CD4-positive, alpha-beta T cell (primary cell): ENCODE data around the gene XCR1. TPM values are rescaled to one million over a fixed set of nuclear protein-coding genes. Genes with fewer than 3 reads are reported as not detected.

ENCODE experiments used
- ATAC-seq: fragments of 200-7000 bp; cut with Tn5 transposase; one replicate; pipeline ENCODE4 v1.10.0; 2022; ENCODE audit warnings: mild to moderate bottlenecking; ENCODE audit not compliant: poor library complexity
- CTCF ChIA-PET: fragments of 350-600 bp; sonication (Branson Sonifier 250); formaldehyde crosslinking; loops from one replicate; lab custom pipeline; 2021; ENCODE audit warnings: antibody characterized with exemption, inconsistent platforms; lab: Charles Lee
- POLR2A ChIA-PET: fragments of 350-600 bp; sonication (Branson Sonifier 250); formaldehyde crosslinking; loops from one replicate; lab custom pipeline; 2021; ENCODE audit warnings: antibody characterized with exemption, inconsistent platforms; lab: Charles Lee
- DNase-seq, 14 experiments: peaks; one replicate each; pipeline ENCODE4 v3.0.0-alpha.2; 2013 to 2020; ENCODE audit warnings: mixed read lengths in 2 of 14
- H3K27ac ChIP-seq, 2 donors: one replicate each; pipeline versions ENCODE4 v1.5.1 to v1.7.0; 2013; ENCODE audit warnings: low read length in 2 of 2, low read depth in 1 of 2, mild to moderate bottlenecking in 1 of 2
- H3K27me3 ChIP-seq, 2 experiments: 1 replicate in 1 of 2; 2 replicates in 1 of 2; pipeline versions ENCODE4 v1.6.1 to v1.7.0; 2013; ENCODE audit warnings: low read length in 2 of 2, control low read depth in 1 of 2, mild to moderate bottlenecking in 1 of 2, moderate library complexity in 1 of 2; ENCODE audit not compliant: insufficient read depth in 2 of 2, control insufficient read depth in 1 of 2
- H3K36me3 ChIP-seq: one replicate; pipeline ENCODE4 v1.6.1; 2013; ENCODE audit warnings: low read length, control low read depth; ENCODE audit not compliant: insufficient read depth
- H3K4me1 ChIP-seq: one replicate; pipeline ENCODE4 v1.6.1; 2013; ENCODE audit warnings: low read length, control low read depth; ENCODE audit not compliant: insufficient read depth
- H3K4me3 ChIP-seq: one replicate; pipeline ENCODE4 v1.5.1; 2013; ENCODE audit warnings: mild to moderate bottlenecking, low read length, moderate library complexity
- H3K9me3 ChIP-seq, 2 experiments: 1 replicate in 1 of 2; 2 replicates in 1 of 2; pipeline versions ENCODE4 v1.6.1 to v1.7.0; 2013; ENCODE audit warnings: low read length in 2 of 2, mild to moderate bottlenecking in 2 of 2, control low read depth in 1 of 2, moderate library complexity in 1 of 2; ENCODE audit not compliant: control insufficient read depth in 1 of 2, insufficient read depth in 1 of 2
- H3K27ac Mint-ChIP-seq: one replicate; pipeline ENCODE4 v1.8.0; 2020; ENCODE audit warnings: mixed read lengths
- H3K27me3 Mint-ChIP-seq: one replicate; pipeline ENCODE4 v1.8.0; 2021; ENCODE audit warnings: mixed read lengths
- H3K36me3 Mint-ChIP-seq: one replicate; pipeline ENCODE4 v1.8.0; 2021; ENCODE audit warnings: low read depth, mixed read lengths
- H3K4me1 Mint-ChIP-seq: one replicate; pipeline ENCODE4 v1.8.0; 2021; ENCODE audit warnings: low read depth, mixed read lengths
- H3K4me3 Mint-ChIP-seq: one replicate; pipeline ENCODE4 v1.8.0; 2020; ENCODE audit warnings: mild to moderate bottlenecking, mixed read lengths
- H3K9me3 Mint-ChIP-seq: one replicate; pipeline ENCODE4 v1.8.0; 2020; ENCODE audit warnings: mixed read lengths
- CTCF ChIP-seq: fragments of 200-600 bp; IDR thresholded peaks from one replicate; pipeline ENCODE4 v1.8.0; 2022; ENCODE audit warnings: antibody characterized with exemption, mild to moderate bottlenecking
- intact Hi-C, 2 experiments: fragments of 100-400 bp; cut with DNase I in 1 of 2; cut with micrococcal nuclease in 1 of 2; formaldehyde crosslinking; loops; one replicate each; pipeline versions ENCODE4 v1.15.1 to v1.9.0; 2023 to 2025; cut with DNase I, micrococcal nuclease
- total RNA-seq, 174 experiments: library from RNA in 2 of 174; stranded (reverse) in 2 of 174; gene quantifications; one replicate each; pipeline ENCODE4 v1.2.3 and lab custom pipeline; 2021 to 2026

XCR1 gene
- total RNA-seq, 2 experiments from 2014 or later, result 0.14 to 0.20 TPM

GRCh38 chr3:45986303-45986982, 40.8 kb downstream of the XCR1 start:
- TF ChIP-seq CTCF, result no peak
- no peaks in the 10 kb centered on the region for H3K9me3 Mint-ChIP-seq
- Histone ChIP-seq H3K36me3 (peaks cover 38% of the 10 kb centered on the region), H3K27me3 (no peaks in the 10 kb centered on the region), H3K4me1 (peaks cover 52% of the 10 kb centered on the region), H3K4me3 (no peak overlapping the region), H3K27ac (no peak overlapping the region), H3K9me3 (no peaks in the 10 kb centered on the region)
- H3K27me3 Mint-ChIP-seq, result no peaks in the 10 kb centered on the region
- H3K27ac Mint-ChIP-seq, result no peak overlapping the region
- H3K4me3 Mint-ChIP-seq, result no peak overlapping the region
- DNase-seq, result no peak
- ChIA-PET CTCF (no interaction called here), POLR2A (no interaction called here)
- H3K36me3 Mint-ChIP-seq, result peaks cover 49% of the 10 kb centered on the region
- H3K4me1 Mint-ChIP-seq, result peaks cover 54% of the 10 kb centered on the region
- no peak for ATAC-seq
- intact Hi-C loops, result no loop called here

GRCh38 chr3:45985532-45986302, 41.6 kb downstream of the XCR1 start:
- H3K27ac ChIP-seq, result no peak overlapping the region
- H3K27me3 ChIP-seq, result no peaks in the 10 kb centered on the region
- H3K4me1 ChIP-seq, result peaks cover 56% of the 10 kb centered on the region
- Mint-ChIP-seq H3K4me1 (peaks cover 58% of the 10 kb centered on the region), H3K27ac (no peak overlapping the region), H3K9me3 (no peaks in the 10 kb centered on the region), H3K4me3 (no peak overlapping the region), H3K27me3 (no peaks in the 10 kb centered on the region), H3K36me3 (peaks cover 57% of the 10 kb centered on the region)
- no peaks in the 10 kb centered on the region for H3K9me3 ChIP-seq
- ChIA-PET CTCF (interaction anchor here (1.3 kb wide), 1 partner anchor 94 kb away, joined by 4 read pairs; no protein-coding TSS in a partner anchor), POLR2A (no interaction called here)
- intact Hi-C loops, result no loop called here
- no peak for ATAC-seq
- no peak overlapping the region for H3K4me3 ChIP-seq
- TF ChIP-seq CTCF, result no peak
- peaks cover 43% of the 10 kb centered on the region for H3K36me3 ChIP-seq
- no peak for DNase-seq

GRCh38 chr3:45984331-45985312, 42.7 kb downstream of the XCR1 start:
- H3K27ac ChIP-seq, result no peak overlapping the region
- TF ChIP-seq CTCF, result no peak
- no peak overlapping the region for H3K4me3 Mint-ChIP-seq
- ChIA-PET POLR2A (no interaction called here), CTCF (interaction anchor here (1.3 kb wide), 1 partner anchor 95 kb away, joined by 4 read pairs; no protein-coding TSS in a partner anchor)
- no peaks in the 10 kb centered on the region for H3K9me3 ChIP-seq
- intact Hi-C loops, result no loop called here
- no peak for ATAC-seq
- no peaks in the 10 kb centered on the region for H3K9me3 Mint-ChIP-seq
- peak overlapping the region; percentile 47 for H3K27ac Mint-ChIP-seq
- no peaks in the 10 kb centered on the region for H3K27me3 ChIP-seq
- peaks cover 57% of the 10 kb centered on the region for H3K4me1 ChIP-seq
- peaks cover 68% of the 10 kb centered on the region for H3K36me3 Mint-ChIP-seq
- H3K36me3 ChIP-seq, result peaks cover 52% of the 10 kb centered on the region
- no peaks in the 10 kb centered on the region for H3K27me3 Mint-ChIP-seq
- DNase-seq, result no peak
- H3K4me1 Mint-ChIP-seq, result peaks cover 51% of the 10 kb centered on the region
- H3K4me3 ChIP-seq, result no peak overlapping the region
